WTC11 (cell line): ENCODE measurements around the gene MAP9. TPM values are rescaled to one million over a fixed set of nuclear protein-coding genes. Genes with fewer than 3 reads are reported as not detected.

Source experiments
- ATAC-seq: fragments of 200-7000 bp; cut with Tn5 transposase; 2 replicates; pipeline ENCODE4 v1.10.0; 2021; ENCODE audit warnings: mild to moderate bottlenecking, moderate library complexity
- CTCF ChIA-PET: fragments of 300-600 bp; sonication (Branson Sonifier 250); formaldehyde crosslinking; loops from one replicate; lab custom pipeline; 2021; ENCODE audit warnings: antibody characterized with exemption; lab: Charles Lee
- POLR2A ChIA-PET: fragments of 350-600 bp; sonication (Branson Sonifier 250); formaldehyde crosslinking; loops from one replicate; lab custom pipeline; 2021; ENCODE audit warnings: antibody characterized with exemption; lab: Charles Lee
- DNase-seq: peaks from one replicate; pipeline ENCODE4 v3.0.0; 2021; ENCODE audit warnings: low spot score
- H3K27ac Mint-ChIP-seq: 2 replicates; pipeline ENCODE4 v1.8.0; 2021; ENCODE audit warnings: mixed read lengths
- H3K27me3 Mint-ChIP-seq: 2 replicates; pipeline ENCODE4 v1.8.0; 2021; ENCODE audit warnings: low read depth, mild to moderate bottlenecking, moderate library complexity, mixed read lengths
- H3K36me3 Mint-ChIP-seq: 2 replicates; pipeline ENCODE4 v1.8.0; 2021; ENCODE audit warnings: mixed read lengths
- H3K4me1 Mint-ChIP-seq: 2 replicates; pipeline ENCODE4 v1.8.0; 2022; ENCODE audit warnings: mixed read lengths
- H3K4me3 Mint-ChIP-seq: 2 replicates; pipeline ENCODE4 v1.8.0; 2021; ENCODE audit warnings: mild to moderate bottlenecking, moderate library complexity, mixed read lengths
- H3K9me3 Mint-ChIP-seq: 2 replicates; pipeline ENCODE4 v1.8.0; 2021; ENCODE audit warnings: mixed read lengths
- CREB1 ChIP-seq: sonication (generic); formaldehyde crosslinking; IDR thresholded peaks from 2 replicates; pipeline ENCODE4 v1.8.0; 2023; ENCODE audit warnings: mild to moderate bottlenecking, missing genetic modification reagents
- EMX1 ChIP-seq: fragments of 250-450 bp; sonication (Bioruptor Pico); IDR thresholded peaks from 2 replicates; pipeline ENCODE4 v1.8.0; 2021; ENCODE audit warnings: mild to moderate bottlenecking
- FOXK1 ChIP-seq: sonication (generic); formaldehyde crosslinking; IDR thresholded peaks from 2 replicates; pipeline ENCODE4 v1.8.0; 2022; ENCODE audit warnings: mild to moderate bottlenecking, moderate library complexity, missing genetic modification reagents
- HMGA2 ChIP-seq: fragments of 250-450 bp; sonication (Bioruptor Pico); IDR thresholded peaks from 2 replicates; pipeline ENCODE4 v1.4.0; 2021; ENCODE audit warnings: mild to moderate bottlenecking, moderate library complexity
- KAT7 ChIP-seq: sonication (generic); formaldehyde crosslinking; IDR thresholded peaks from 2 replicates; pipeline ENCODE4 v1.8.1; 2023; ENCODE audit warnings: missing genetic modification reagents, mild to moderate bottlenecking, borderline replicate concordance
- MYBL2 ChIP-seq: sonication (generic); formaldehyde crosslinking; IDR thresholded peaks from 2 replicates; pipeline ENCODE4 v1.8.1; 2023; ENCODE audit warnings: mild to moderate bottlenecking, moderate library complexity, missing genetic modification reagents
- NR2C2 ChIP-seq: sonication (generic); formaldehyde crosslinking; IDR thresholded peaks from 2 replicates; pipeline ENCODE4 v1.8.0; 2022; ENCODE audit warnings: mild to moderate bottlenecking, missing genetic modification reagents
- RELA ChIP-seq: sonication (generic); formaldehyde crosslinking; IDR thresholded peaks from 2 replicates; pipeline ENCODE4 v1.8.1; 2022; ENCODE audit warnings: missing genetic modification reagents, mild to moderate bottlenecking, borderline replicate concordance
- TCF7 ChIP-seq: sonication (generic); formaldehyde crosslinking; IDR thresholded peaks from 2 replicates; pipeline ENCODE4 v1.8.0; 2022; ENCODE audit warnings: mild to moderate bottlenecking, low read depth, missing genetic modification reagents, moderate library complexity
- ZNF219 ChIP-seq: sonication (generic); formaldehyde crosslinking; IDR thresholded peaks from 2 replicates; pipeline ENCODE4 v1.8.0; 2023; ENCODE audit warnings: missing genetic modification reagents, mild to moderate bottlenecking, borderline replicate concordance
- ZNF416 ChIP-seq: fragments of 250-450 bp; sonication (Bioruptor Pico); IDR thresholded peaks from 2 replicates; pipeline ENCODE4 v1.9.0; 2021; ENCODE audit warnings: mild to moderate bottlenecking, inconsistent platforms
- total RNA-seq: library from RNA; stranded (reverse); gene quantifications from 3 replicates; pipeline ENCODE4 v1.2.3, GENCODE V29; 2021
- TF ChIP-seq, protein P1 (sequence below): fragments of 250-450 bp; sonication (Bioruptor Pico); IDR thresholded peaks from 2 replicates; pipeline ENCODE4 v1.9.0; 2021; ENCODE audit warnings: moderate library complexity, mild to moderate bottlenecking, inconsistent platforms, borderline replicate concordance
- TF ChIP-seq, protein P2 (sequence below): sonication (generic); formaldehyde crosslinking; IDR thresholded peaks from 2 replicates; pipeline ENCODE4 v1.8.0; 2023; ENCODE audit warnings: mild to moderate bottlenecking, missing genetic modification reagents
- TF ChIP-seq, protein P3 (sequence below): sonication (generic); formaldehyde crosslinking; IDR thresholded peaks from 2 replicates; pipeline ENCODE4 v1.8.0; 2023; ENCODE audit warnings: missing genetic modification reagents
- TF ChIP-seq, protein P4 (sequence below): fragments of 250-450 bp; sonication (Bioruptor Pico); IDR thresholded peaks from 2 replicates; pipeline ENCODE4 v1.9.0; 2021; ENCODE audit warnings: mild to moderate bottlenecking, borderline replicate concordance
- TF ChIP-seq, protein P5 (sequence below): sonication (generic); formaldehyde crosslinking; IDR thresholded peaks from 2 replicates; pipeline ENCODE4 v1.8.0; 2022; ENCODE audit warnings: mild to moderate bottlenecking, missing genetic modification reagents

Gene MAP9
- total RNA-seq, 1 experiment from 2014 or later, result 19.0 TPM

DNA sequence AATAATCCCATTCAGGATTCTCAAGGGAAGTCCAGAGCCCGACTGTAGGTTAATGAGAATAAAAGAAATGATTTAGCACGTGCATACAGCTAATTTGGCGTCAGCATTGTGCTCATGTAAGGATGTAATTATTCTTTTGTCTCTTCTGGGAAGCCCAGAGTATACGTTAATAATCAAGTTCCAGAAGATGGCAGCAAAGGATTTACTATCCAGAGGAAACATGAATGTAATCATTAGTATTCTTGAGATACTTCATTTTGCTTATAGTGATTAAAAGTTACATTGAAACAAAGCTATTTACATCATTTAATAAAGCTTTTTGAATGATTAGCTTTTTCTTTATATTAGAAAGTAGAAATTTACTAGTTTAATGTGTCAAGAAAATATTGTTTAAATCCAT lies 27.1 kb upstream of the MAP9 start (continued):
- TF ChIP-seq FOXK1, result no peak
- TF ChIP-seq KAT7 (CRISPR knock-in tag), result no peak

DNA sequence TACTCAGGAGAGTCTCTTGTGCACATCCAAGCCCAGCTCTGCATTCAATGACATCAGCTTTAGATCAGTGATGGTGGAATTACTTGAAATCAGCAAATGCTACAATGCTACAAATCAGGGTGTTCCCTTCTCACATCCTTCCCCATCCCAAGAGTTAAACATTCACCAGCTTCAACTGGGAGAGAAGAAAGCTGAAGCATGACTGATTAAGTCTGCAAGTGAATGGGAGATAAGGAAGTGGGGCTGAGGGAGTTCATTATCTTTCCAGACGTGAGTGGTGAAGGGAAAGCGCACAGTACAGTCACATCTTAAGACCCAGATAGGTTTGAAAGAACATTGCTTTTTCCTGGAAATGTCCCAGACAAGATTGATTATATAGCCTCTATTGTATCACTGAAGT lies 26.2 kb upstream of the MAP9 start:
- Mint-ChIP-seq H3K27me3 (peaks cover 28% of the 10 kb centered on the region), H3K36me3 (no peaks in the 10 kb centered on the region), H3K27ac (no peak overlapping the region), H3K4me3 (no peak overlapping the region), H3K9me3 (no peaks in the 10 kb centered on the region)
- CTCF ChIA-PET, result no interaction called here
- ATAC-seq (no peak), DNase-seq (no peak)
- POLR2A ChIA-PET, result no interaction called here
- no peak for TF ChIP-seq MYBL2 (CRISPR knock-in tag)
- TF ChIP-seq RELA (CRISPR knock-in tag), result no peak
- TF ChIP-seq, protein P1, sequence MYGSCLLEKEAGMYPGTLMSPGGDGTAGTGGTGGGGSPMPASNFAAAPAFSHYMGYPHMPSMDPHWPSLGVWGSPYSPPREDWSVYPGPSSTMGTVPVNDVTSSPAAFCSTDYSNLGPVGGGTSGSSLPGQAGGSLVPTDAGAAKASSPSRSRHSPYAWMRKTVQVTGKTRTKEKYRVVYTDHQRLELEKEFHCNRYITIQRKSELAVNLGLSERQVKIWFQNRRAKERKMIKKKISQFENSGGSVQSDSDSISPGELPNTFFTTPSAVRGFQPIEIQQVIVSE (CRISPR knock-in tag), result no peak
- TF ChIP-seq, protein P2, sequence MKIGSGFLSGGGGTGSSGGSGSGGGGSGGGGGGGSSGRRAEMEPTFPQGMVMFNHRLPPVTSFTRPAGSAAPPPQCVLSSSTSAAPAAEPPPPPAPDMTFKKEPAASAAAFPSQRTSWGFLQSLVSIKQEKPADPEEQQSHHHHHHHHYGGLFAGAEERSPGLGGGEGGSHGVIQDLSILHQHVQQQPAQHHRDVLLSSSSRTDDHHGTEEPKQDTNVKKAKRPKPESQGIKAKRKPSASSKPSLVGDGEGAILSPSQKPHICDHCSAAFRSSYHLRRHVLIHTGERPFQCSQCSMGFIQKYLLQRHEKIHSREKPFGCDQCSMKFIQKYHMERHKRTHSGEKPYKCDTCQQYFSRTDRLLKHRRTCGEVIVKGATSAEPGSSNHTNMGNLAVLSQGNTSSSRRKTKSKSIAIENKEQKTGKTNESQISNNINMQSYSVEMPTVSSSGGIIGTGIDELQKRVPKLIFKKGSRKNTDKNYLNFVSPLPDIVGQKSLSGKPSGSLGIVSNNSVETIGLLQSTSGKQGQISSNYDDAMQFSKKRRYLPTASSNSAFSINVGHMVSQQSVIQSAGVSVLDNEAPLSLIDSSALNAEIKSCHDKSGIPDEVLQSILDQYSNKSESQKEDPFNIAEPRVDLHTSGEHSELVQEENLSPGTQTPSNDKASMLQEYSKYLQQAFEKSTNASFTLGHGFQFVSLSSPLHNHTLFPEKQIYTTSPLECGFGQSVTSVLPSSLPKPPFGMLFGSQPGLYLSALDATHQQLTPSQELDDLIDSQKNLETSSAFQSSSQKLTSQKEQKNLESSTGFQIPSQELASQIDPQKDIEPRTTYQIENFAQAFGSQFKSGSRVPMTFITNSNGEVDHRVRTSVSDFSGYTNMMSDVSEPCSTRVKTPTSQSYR (CRISPR knock-in tag), result no peak
- no peak for TF ChIP-seq HMGA2 (CRISPR knock-in tag)
- TF ChIP-seq EMX1 (CRISPR knock-in tag), result no peak
- no peak for TF ChIP-seq NR2C2 (CRISPR knock-in tag)
- no peak for TF ChIP-seq ZNF416 (CRISPR knock-in tag)
- TF ChIP-seq CREB1 (CRISPR knock-in tag), result no peak
- TF ChIP-seq, protein P3, sequence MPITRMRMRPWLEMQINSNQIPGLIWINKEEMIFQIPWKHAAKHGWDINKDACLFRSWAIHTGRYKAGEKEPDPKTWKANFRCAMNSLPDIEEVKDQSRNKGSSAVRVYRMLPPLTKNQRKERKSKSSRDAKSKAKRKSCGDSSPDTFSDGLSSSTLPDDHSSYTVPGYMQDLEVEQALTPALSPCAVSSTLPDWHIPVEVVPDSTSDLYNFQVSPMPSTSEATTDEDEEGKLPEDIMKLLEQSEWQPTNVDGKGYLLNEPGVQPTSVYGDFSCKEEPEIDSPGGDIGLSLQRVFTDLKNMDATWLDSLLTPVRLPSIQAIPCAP (CRISPR knock-in tag), result no peak
- TF ChIP-seq, all 79 proteins: peak for 0
- H3K4me1 Mint-ChIP-seq, result no peaks in the 10 kb centered on the region

DNA sequence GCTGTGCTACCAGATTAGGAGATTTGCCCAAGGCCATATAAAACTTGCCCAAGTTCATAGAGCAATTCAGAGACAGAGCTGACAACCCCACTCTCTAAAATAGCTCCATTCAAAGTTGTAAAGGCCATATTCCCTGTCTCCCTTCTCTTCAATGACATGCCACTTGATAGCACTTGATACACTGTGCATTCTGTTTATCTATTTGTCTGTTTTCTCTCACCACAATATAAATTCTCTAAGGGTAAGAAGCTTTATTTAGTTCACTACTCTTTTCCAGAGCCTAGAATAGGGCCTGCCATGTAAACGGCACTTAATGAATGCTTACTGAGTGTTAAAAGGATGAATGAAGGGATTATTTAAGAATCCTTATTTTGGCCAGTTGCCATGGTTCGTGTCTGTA lies 24.1 kb upstream of the MAP9 start:
- no peaks in the 10 kb centered on the region for H3K36me3 Mint-ChIP-seq
- DNase-seq (no peak), ATAC-seq (no peak)
- H3K27ac Mint-ChIP-seq, result no peak overlapping the region
- TF ChIP-seq TCF7 (no peak), EMX1 (CRISPR knock-in tag) (no peak), ZNF219 (CRISPR knock-in tag) (no peak)
- TF ChIP-seq, protein P4, sequence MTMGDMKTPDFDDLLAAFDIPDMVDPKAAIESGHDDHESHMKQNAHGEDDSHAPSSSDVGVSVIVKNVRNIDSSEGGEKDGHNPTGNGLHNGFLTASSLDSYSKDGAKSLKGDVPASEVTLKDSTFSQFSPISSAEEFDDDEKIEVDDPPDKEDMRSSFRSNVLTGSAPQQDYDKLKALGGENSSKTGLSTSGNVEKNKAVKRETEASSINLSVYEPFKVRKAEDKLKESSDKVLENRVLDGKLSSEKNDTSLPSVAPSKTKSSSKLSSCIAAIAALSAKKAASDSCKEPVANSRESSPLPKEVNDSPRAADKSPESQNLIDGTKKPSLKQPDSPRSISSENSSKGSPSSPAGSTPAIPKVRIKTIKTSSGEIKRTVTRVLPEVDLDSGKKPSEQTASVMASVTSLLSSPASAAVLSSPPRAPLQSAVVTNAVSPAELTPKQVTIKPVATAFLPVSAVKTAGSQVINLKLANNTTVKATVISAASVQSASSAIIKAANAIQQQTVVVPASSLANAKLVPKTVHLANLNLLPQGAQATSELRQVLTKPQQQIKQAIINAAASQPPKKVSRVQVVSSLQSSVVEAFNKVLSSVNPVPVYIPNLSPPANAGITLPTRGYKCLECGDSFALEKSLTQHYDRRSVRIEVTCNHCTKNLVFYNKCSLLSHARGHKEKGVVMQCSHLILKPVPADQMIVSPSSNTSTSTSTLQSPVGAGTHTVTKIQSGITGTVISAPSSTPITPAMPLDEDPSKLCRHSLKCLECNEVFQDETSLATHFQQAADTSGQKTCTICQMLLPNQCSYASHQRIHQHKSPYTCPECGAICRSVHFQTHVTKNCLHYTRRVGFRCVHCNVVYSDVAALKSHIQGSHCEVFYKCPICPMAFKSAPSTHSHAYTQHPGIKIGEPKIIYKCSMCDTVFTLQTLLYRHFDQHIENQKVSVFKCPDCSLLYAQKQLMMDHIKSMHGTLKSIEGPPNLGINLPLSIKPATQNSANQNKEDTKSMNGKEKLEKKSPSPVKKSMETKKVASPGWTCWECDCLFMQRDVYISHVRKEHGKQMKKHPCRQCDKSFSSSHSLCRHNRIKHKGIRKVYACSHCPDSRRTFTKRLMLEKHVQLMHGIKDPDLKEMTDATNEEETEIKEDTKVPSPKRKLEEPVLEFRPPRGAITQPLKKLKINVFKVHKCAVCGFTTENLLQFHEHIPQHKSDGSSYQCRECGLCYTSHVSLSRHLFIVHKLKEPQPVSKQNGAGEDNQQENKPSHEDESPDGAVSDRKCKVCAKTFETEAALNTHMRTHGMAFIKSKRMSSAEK (CRISPR knock-in tag), result no peak
- TF ChIP-seq, protein P5, sequence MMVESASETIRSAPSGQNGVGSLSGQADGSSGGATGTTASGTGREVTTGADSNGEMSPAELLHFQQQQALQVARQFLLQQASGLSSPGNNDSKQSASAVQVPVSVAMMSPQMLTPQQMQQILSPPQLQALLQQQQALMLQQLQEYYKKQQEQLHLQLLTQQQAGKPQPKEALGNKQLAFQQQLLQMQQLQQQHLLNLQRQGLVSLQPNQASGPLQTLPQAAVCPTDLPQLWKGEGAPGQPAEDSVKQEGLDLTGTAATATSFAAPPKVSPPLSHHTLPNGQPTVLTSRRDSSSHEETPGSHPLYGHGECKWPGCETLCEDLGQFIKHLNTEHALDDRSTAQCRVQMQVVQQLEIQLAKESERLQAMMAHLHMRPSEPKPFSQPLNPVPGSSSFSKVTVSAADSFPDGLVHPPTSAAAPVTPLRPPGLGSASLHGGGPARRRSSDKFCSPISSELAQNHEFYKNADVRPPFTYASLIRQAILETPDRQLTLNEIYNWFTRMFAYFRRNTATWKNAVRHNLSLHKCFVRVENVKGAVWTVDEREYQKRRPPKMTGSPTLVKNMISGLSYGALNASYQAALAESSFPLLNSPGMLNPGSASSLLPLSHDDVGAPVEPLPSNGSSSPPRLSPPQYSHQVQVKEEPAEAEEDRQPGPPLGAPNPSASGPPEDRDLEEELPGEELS (CRISPR knock-in tag), result no peak
- H3K4me3 Mint-ChIP-seq, result no peak overlapping the region
- ChIA-PET POLR2A (no interaction called here), CTCF (no interaction called here)
- H3K4me1 Mint-ChIP-seq, result no peaks in the 10 kb centered on the region
- no peaks in the 10 kb centered on the region; the same call in 1 of the 2 replicates for H3K9me3 Mint-ChIP-seq
- peaks cover 22% of the 10 kb centered on the region for H3K27me3 Mint-ChIP-seq
